NCI-H2196 treated with DMSO at 0.1 percent for 48 hours (cell line): ENCODE data around the gene TRPC3.

Source experiments
- DNase-seq: peaks from one replicate; lab custom pipeline; 2025; ENCODE audit not compliant: unreplicated experiment; lab: John Stamatoyannopoulos, UW

TRPC3 gene

GRCh38 chr4:121876070-121876469 lies 75.8 kb downstream of the TRPC3 start:
- no peak for DNase-seq

DNA sequence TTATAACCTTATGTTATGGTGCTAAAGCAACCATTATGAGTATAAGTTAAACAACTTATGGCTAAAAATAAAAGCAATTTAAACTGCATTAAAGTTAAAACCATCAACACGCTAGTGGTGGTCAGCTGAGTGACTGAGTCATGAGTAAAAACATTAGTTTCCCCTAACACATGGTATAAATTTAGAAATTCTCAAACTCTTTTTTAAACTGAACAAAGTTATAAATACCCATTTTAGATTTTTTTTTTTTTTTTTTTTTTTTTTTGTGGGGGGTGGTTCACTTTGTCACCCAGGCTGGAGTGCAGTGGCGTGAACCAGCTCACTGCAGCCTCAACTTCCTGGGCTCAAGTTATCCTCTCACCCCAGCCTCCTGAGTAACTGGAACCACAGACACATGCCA lies 76.2 kb downstream of the TRPC3 start:
- no peak for DNase-seq

DNA sequence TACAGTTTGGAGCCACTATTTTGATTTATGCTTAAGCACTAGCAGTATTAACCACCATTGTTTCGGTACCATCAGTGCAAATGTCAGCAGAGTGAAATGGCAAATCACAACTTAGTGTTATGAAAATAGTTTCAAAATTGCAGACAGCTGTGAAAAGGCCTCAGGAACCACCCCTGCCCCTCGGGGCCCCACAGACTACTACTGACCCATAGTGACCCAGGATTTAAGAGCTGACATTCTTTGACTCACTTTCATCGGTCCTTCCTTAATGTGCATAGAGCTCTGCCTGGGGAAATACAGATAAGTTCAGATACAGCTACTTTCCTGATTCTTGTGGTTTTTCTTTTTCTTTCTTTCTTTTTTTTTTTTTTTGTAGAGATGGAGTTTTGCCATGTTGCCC lies 78.3 kb downstream of the TRPC3 start:
- no peak for DNase-seq

- peak; percentile 75 for DNase-seq
Measured at GRCh38 chr4:121869841-121870822, 81.7 kb downstream of the TRPC3 start, which contains the start of gene BBS7. TSS of gene BBS7 (minus strand) at chr4:121870474. CDS start at chr4:121870313, 161 bp downstream.

GRCh38 chr4:121863799-121864198 lies 88.1 kb downstream of the TRPC3 start:
- no peak for DNase-seq

DNA sequence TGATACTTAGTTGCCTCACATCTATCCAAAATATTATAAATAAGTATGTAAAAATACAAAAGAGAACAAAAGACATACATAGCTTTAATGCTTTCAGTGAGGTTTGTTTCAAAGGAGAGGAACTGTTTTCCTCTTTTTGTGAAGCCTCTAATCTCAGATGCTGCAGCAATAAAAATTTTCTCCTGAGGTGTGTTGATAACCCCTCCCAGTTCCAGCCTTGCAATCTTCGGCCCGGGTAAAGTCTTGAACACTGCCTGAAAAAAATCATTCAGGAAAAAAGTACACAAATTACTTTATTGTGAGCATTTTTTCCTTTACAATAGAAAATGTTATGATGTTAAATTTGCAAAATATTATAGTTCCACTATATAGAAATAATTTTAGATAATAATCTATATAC lies 90.4 kb downstream of the TRPC3 start:
- no peak for DNase-seq

- no peak for DNase-seq
Measured at GRCh38 chr4:121860121-121860520, 91.7 kb downstream of the TRPC3 start.

- DNase-seq, result no peak
Measured at GRCh38 chr4:121851354-121851753, 100.5 kb downstream of the TRPC3 start.

- DNase-seq, result no peak
Measured at GRCh38 chr4:121846662-121847061, 105.2 kb downstream of the TRPC3 start.

- DNase-seq, result no peak
Measured at GRCh38 chr4:121842862-121843261, 109.0 kb downstream of the TRPC3 start.

GRCh38 chr4:121838136-121838535 lies 113.7 kb downstream of the TRPC3 start:
- no peak for DNase-seq

DNA sequence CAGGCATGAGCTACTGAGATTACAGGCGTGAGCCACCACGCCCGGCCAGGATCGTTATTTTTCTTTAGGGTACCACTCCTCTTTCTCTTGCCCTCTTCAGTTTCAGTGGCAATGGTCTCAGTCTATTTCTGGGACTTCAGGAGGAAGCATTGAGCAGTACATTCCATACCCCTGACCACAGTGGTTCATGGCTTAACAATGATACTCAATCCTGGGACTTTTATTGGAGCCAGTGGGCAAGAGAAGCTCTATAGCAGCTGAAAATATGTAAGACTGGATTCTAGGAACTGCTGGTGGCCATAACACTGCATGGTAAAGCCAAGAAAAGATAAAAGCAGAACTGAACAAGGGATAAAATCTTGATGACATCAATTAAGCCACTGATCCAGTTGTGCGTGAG lies 122.3 kb downstream of the TRPC3 start:
- no peak for DNase-seq
